Activated CD4-positive, CD25-positive, alpha-beta regulatory T cell treated with anti-CD3 and anti-CD28 coated beads, Interleukin-2, amount 50 U/mL, for 16 hours (primary cell): ENCODE data around the gene ZNF578.
"Not testable (repeated sequence)": the region's sequence is repeated elsewhere in the genome, so short reads cannot be mapped to it uniquely, and the experiment has no call there.

Experiments used
- DNase-seq: peaks from one replicate; pipeline ENCODE4 v3.0.0-alpha.2; 2020; ENCODE audit warnings: low read depth, low spot score

ZNF578 gene

GRCh38 chr19:52558732-52559445, 105.5 kb downstream of the ZNF578 start:
- DNase-seq: not testable (repeated sequence)

- DNase-seq: not testable (repeated sequence)
These were observed 108.3 kb downstream of the ZNF578 start for GRCh38 chr19:52561611-52562010.
